Activated CD8-positive, alpha-beta memory T cell treated with anti-CD3 and anti-CD28 coated beads, Interleukin-2, amount 50 U/mL, for 24 hours (primary cell): Measurements from ENCODE around the gene HSPH1.
"Not testable (repeated sequence)": the region's sequence is repeated elsewhere in the genome, so short reads cannot be mapped to it uniquely, and the experiment has no call there.

Experiments used
- DNase-seq: peaks from one replicate; pipeline ENCODE4 v3.0.0-alpha.2; 2020; ENCODE audit errors: extremely low read depth

Gene HSPH1

DNA sequence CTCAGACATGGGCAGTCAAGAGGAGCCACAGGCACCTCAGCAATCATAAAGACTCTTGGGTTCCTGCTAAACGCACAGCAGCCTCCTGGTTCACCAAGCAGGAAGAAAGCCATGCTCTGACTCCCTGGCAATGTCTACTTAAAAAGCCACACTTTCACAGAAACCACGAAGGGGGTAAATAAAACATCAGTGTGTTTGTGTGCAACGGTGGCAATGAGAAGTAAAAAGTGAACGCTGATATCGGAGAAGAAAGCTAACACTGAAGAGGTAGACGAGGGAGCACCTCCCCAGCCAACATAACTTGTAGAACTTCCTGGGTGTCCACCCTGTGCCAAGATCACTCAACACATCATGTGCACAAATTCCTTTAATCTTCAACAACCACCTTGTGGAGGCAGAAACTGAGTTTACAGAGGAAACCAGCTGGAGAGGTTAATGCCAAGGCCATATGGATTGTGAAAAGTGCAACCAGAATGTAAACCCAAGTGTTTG is 30.2 kb downstream of the HSPH1 start:
- DNase-seq, result no peak

- DNase-seq, result no peak
Observed at GRCh38 chr13:31129419-31129818, 32.3 kb downstream of the HSPH1 start.

DNA sequence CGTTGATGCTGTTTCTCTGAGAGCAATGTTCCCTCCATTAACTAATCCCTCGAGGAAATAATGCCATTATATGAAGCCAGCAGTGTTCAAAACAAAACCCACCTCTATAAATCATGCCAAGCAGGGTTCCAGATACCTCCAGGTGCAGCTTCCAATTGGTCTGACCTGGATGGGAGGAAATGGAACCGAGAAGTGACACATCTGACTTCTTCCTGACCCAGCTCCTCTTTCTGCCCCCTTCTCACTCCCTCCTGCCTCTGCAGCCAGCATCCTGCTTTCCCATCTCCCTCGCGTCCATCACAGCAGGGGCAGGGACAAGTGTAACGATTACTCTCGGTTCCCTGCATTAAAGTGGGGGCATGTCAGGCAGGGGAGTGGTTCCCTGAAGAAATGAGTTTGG is 37.5 kb downstream of the HSPH1 start:
- no peak for DNase-seq

DNA sequence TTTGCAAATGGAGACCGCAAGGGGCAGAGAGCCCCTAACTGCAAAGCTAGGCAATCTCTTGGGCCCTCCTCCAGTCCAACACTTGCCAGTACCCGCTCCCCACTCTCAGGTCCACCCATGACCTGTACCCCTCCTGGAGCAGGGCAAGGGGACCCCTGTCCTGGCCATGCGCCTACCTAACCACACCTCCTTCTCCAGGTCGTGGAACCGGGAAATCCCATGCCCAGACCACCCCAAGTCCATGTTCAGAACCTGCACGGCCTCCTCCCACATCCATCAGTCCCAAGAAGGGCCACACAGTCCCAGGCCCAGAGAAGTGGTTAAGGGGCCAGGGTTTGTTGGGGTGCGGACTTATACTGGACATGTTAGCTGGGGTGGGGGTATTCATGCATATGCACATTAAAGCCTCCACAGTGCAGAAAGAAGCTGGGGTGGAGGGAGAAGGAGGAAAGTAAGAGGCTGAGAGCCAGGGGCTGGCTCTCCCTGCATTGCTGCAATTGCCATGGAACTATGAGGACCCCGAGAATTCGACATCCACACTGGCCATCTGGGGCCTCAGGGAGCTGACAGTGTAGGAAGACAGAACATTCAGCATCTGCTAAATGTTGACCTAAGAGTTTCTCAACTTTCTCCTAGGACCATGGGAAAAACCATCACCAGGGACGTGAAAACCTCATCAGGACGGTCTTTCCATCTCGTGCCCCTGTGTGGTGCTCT is 39.0 kb downstream of the HSPH1 start:
- DNase-seq, result no peak

DNA sequence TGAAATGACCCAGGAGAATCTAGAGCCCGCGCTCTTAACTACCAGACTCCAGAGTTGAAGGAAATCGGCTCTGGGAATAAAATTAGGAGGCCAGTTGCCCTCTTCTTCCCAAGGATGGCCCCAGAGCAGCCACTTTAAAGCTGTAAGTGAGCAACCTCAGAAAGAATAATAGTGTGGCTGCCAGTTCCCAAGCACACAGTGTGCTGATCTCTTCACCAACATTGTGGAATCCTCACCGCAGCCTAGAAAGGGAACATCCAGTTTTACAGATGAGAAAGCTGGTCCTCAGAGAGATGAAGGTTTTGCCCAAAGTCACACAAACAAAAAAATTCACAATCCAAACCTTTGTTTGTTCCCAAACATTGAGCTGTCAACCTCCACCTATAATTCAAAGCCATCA is 39.6 kb downstream of the HSPH1 start:
- no peak for DNase-seq

DNA sequence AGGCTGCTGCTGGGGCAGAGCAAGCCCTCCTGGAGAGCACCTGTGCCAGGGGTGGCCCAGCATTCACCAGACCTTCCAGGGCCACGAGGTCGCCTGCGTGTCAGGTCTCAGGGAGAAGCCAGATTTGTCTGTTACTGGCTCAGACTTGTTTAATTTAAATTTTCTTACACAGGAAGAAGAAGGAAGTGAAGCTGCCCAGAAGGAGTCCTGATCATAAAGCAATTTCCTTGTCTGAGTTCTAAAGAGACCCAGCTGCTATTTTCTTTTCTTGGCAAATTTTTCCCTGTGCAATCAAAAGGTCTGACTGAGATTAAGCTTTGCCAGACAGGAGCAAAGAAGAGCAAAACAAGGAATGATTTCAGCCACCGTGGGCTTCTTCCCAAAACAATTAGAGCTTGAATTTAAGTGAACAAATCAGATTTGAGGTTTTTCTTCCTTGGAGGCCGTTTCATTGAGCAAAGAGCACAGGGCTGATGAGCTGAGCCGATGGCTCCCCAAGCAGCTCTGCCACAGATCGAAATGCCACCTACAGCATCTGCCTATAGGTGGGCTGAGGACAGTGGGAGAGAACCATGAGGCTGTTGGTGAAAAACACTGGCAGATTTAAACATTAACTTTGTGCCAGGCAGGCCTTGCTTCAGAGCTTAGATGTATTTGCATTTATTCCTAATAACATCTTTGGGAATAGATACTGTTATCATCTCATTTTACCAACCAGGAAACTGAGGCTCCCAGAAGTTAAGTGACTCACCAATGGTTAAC is 40.1 kb downstream of the HSPH1 start:
- no peak for DNase-seq

- DNase-seq, result no peak
Observed at GRCh38 chr13:31119966-31120700, 41.6 kb downstream of the HSPH1 start.

GRCh38 chr13:31119526-31119925 is 42.2 kb downstream of the HSPH1 start:
- DNase-seq, result no peak

DNA sequence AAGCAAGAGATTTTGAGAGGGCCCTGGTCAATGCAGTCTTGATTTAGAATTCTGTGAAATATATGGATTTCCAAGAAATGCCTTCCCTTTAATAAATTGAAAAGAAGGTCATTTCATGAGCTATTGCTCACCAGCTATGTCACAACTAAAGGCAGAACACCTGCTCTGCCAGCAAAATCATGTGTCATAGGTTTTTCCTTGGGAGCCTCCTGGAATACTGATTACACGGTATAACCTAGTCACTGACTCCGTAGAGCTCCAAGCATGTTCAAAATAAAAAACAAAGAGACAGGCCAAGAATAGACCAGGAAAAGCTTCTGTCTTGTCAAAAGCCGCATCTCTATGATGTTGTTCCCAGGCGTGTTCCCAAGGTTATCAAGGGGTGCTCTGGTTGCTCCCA is 45.5 kb downstream of the HSPH1 start:
- no peak for DNase-seq

DNA sequence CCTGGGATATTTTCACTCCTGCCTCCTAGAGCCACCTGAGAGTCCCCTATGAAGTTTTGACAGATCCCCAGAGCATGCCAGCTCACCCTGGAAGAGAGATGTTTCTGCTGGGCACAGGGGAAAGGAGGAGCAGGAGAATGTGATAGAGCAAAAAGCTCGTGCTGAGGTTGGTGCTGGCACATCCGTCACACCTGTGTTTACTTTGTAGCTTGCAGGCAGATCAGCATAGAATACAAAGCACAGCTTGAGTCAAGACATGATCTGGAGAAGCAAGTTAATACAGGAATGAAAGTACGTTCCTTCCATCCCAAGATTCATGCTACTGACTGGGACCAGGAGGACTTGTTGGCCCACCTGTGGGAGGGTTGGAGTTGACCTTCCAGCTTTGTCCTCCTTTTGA is 46.1 kb downstream of the HSPH1 start:
- DNase-seq, result no peak

GRCh38 chr13:31114641-31115040 is 47.1 kb downstream of the HSPH1 start:
- no peak for DNase-seq

- no peak for DNase-seq
Observed at GRCh38 chr13:31111136-31111535, 50.6 kb downstream of the HSPH1 start.

- DNase-seq, result no peak
Observed at GRCh38 chr13:31110617-31111016, 51.1 kb downstream of the HSPH1 start.

GRCh38 chr13:31110169-31110568 is 51.5 kb downstream of the HSPH1 start:
- DNase-seq, result no peak

DNA sequence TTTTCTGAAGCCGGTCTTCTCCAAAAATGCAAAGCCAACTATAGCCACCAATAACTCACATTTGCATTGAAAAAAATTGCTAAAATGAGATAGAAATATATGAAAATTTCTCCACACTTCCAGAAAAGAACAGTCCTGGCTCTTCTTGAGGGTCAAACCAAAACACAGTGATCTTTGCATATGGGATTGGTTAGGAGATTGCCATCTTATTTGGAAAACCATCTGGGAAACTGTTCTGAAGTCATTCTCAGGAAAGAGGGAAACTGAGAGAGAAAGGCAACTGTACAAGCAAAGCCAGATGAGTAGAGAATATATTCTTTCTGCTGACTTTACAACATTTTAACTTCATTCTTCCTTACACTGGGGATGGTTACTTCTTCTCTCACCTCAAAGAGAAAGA is 54.6 kb downstream of the HSPH1 start:
- no peak for DNase-seq

DNA sequence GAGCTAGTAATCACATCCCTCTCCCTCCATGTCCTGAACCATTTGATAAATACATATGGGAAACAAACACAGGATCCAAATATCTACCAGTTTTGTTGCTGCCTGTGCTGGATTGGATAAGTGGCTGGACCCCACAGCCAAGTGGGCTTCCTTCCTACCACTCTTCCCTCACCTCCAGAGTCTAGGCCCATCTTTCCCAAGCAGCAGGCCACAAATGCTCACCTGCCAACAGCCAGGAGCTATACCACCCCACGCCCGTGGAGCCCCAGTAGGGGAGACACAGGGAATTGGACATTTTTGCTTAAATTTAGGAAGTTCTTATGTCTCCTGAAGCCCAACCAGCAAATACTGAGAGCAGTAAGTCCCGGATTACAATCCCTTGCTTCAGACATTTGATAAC is 55.8 kb downstream of the HSPH1 start:
- no peak for DNase-seq

DNA sequence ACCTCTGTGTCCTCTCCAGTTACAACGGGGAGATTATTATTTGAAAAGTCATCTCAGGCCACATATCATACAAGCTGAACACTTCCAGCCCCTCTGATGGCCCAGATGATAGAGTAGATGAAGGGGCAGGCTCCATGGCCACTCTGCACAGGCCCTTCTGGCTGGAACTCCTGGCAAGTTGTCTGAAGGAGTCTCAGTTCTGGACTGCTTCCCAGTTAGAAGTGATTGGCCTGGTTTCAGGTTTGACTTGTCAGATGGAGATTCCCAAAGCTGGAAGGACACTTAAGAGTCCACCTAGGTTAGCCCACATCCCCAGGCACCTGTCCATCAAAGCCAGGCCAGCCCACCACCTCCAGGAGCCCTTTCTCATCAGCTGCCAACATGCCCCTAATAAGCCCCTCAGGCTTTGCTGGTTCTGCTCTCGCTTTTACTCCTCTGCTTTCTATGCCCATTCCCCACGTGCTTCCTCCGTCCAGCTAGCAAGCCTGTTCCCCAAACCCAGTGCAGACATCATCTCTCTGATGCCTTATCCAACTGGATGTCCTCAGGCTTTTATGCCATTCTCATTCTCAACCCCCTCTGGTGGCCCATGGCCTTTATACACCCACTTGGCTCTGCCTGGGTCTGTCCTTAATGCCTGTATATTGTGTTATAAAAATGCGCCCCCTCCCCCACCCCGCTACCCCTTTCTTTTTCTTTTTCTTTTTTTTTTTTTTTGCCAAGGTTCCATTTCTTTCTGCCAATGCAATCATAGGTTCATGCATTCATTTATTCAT is 56.5 kb downstream of the HSPH1 start:
- DNase-seq, result no peak

DNA sequence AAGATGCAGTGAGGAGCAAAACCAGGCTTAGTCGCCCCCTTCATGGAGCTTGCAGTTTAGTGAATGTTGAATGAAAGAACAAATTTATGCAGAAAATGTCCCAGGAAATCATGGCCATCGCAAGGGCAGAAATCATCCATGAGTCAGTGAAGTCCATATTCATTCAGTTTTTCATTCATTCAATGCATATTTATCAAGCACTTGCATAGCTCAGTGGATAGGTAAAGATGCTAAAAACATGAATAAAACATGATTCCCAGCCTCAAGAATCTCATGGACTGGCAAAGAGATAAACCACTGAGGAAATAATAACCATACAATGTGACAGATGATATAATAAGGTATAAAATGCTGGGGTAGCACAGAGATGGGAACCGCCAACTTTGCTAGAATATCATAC is 58.8 kb downstream of the HSPH1 start:
- no peak for DNase-seq

GRCh38 chr13:31101472-31102170 is 60.1 kb downstream of the HSPH1 start:
- no peak for DNase-seq

- DNase-seq, result no peak
Observed at GRCh38 chr13:31100721-31101120, 61.0 kb downstream of the HSPH1 start.

GRCh38 chr13:31097911-31098434 is 63.7 kb downstream of the HSPH1 start:
- not testable (repeated sequence) for DNase-seq
